Measurements from ENCODE around the gene CWF19L1.
"Not testable (repeated sequence)": the region's sequence is repeated elsewhere in the genome, so short reads cannot be mapped to it uniquely, and the experiment has no call there.

CWF19L1 gene

GRCh38 chr10:100287756-100288155, 20.3 kb upstream of the CWF19L1 start:
- no peak for ATAC-seq
- TF ChIP-seq, protein P1, sequence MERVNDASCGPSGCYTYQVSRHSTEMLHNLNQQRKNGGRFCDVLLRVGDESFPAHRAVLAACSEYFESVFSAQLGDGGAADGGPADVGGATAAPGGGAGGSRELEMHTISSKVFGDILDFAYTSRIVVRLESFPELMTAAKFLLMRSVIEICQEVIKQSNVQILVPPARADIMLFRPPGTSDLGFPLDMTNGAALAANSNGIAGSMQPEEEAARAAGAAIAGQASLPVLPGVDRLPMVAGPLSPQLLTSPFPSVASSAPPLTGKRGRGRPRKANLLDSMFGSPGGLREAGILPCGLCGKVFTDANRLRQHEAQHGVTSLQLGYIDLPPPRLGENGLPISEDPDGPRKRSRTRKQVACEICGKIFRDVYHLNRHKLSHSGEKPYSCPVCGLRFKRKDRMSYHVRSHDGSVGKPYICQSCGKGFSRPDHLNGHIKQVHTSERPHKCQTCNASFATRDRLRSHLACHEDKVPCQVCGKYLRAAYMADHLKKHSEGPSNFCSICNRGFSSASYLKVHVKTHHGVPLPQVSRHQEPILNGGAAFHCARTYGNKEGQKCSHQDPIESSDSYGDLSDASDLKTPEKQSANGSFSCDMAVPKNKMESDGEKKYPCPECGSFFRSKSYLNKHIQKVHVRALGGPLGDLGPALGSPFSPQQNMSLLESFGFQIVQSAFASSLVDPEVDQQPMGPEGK (CRISPR knock-in tag; IDR thresholded peaks at IDR 0.05; ENCODE audit: borderline replicate concordance), result no peak
- no peak for TF ChIP-seq ZFP30 (CRISPR knock-in tag; IDR thresholded peaks at IDR 0.05)
- no peak for TF ChIP-seq PPARA (CRISPR knock-in tag; IDR thresholded peaks at IDR 0.05; ENCODE audit: borderline replicate concordance)
- no peak for TF ChIP-seq ZNF565 (CRISPR knock-in tag; conservative IDR thresholded peaks at IDR 0.05; ENCODE audit: low read depth)
- no peak for TF ChIP-seq ZC3H10 (CRISPR knock-in tag; IDR thresholded peaks at IDR 0.05)
- TF ChIP-seq ZNF8 (CRISPR knock-in tag; IDR thresholded peaks at IDR 0.05), result no peak
- TF ChIP-seq BACH2 (CRISPR knock-in tag; IDR thresholded peaks at IDR 0.05; ENCODE audit: borderline replicate concordance), result no peak
- no peak for TF ChIP-seq ESRRG (CRISPR knock-in tag; IDR thresholded peaks at IDR 0.05)
- no peak for TF ChIP-seq ZNF70 (CRISPR knock-in tag; IDR thresholded peaks at IDR 0.05)
- TF ChIP-seq, protein P2, sequence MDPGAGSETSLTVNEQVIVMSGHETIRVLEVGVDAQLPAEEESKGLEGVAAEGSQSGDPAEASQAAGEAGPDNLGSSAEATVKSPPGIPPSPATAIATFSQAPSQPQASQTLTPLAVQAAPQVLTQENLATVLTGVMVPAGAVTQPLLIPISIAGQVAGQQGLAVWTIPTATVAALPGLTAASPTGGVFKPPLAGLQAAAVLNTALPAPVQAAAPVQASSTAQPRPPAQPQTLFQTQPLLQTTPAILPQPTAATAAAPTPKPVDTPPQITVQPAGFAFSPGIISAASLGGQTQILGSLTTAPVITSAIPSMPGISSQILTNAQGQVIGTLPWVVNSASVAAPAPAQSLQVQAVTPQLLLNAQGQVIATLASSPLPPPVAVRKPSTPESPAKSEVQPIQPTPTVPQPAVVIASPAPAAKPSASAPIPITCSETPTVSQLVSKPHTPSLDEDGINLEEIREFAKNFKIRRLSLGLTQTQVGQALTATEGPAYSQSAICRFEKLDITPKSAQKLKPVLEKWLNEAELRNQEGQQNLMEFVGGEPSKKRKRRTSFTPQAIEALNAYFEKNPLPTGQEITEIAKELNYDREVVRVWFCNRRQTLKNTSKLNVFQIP (CRISPR knock-in tag; IDR thresholded peaks at IDR 0.05; ENCODE audit: borderline replicate concordance, low read depth), result no peak
- TF ChIP-seq, protein P3, sequence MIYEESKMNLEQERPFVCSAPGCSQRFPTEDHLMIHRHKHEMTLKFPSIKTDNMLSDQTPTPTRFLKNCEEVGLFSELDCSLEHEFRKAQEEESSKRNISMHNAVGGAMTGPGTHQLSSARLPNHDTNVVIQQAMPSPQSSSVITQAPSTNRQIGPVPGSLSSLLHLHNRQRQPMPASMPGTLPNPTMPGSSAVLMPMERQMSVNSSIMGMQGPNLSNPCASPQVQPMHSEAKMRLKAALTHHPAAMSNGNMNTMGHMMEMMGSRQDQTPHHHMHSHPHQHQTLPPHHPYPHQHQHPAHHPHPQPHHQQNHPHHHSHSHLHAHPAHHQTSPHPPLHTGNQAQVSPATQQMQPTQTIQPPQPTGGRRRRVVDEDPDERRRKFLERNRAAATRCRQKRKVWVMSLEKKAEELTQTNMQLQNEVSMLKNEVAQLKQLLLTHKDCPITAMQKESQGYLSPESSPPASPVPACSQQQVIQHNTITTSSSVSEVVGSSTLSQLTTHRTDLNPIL (CRISPR knock-in tag; IDR thresholded peaks at IDR 0.05; ENCODE audit: low read depth), result no peak
- TF ChIP-seq, protein P4, sequence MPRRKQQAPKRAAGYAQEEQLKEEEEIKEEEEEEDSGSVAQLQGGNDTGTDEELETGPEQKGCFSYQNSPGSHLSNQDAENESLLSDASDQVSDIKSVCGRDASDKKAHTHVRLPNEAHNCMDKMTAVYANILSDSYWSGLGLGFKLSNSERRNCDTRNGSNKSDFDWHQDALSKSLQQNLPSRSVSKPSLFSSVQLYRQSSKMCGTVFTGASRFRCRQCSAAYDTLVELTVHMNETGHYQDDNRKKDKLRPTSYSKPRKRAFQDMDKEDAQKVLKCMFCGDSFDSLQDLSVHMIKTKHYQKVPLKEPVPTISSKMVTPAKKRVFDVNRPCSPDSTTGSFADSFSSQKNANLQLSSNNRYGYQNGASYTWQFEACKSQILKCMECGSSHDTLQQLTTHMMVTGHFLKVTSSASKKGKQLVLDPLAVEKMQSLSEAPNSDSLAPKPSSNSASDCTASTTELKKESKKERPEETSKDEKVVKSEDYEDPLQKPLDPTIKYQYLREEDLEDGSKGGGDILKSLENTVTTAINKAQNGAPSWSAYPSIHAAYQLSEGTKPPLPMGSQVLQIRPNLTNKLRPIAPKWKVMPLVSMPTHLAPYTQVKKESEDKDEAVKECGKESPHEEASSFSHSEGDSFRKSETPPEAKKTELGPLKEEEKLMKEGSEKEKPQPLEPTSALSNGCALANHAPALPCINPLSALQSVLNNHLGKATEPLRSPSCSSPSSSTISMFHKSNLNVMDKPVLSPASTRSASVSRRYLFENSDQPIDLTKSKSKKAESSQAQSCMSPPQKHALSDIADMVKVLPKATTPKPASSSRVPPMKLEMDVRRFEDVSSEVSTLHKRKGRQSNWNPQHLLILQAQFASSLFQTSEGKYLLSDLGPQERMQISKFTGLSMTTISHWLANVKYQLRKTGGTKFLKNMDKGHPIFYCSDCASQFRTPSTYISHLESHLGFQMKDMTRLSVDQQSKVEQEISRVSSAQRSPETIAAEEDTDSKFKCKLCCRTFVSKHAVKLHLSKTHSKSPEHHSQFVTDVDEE (CRISPR knock-in tag; IDR thresholded peaks at IDR 0.05), result no peak
- no peak for TF ChIP-seq SNAI2 (CRISPR knock-in tag; IDR thresholded peaks at IDR 0.05)
- no peak for TF ChIP-seq ISL1 (CRISPR knock-in tag; IDR thresholded peaks at IDR 0.05)
- no peak for TF ChIP-seq CSDC2 (CRISPR knock-in tag; IDR thresholded peaks at IDR 0.05)
- TF ChIP-seq, protein P5, sequence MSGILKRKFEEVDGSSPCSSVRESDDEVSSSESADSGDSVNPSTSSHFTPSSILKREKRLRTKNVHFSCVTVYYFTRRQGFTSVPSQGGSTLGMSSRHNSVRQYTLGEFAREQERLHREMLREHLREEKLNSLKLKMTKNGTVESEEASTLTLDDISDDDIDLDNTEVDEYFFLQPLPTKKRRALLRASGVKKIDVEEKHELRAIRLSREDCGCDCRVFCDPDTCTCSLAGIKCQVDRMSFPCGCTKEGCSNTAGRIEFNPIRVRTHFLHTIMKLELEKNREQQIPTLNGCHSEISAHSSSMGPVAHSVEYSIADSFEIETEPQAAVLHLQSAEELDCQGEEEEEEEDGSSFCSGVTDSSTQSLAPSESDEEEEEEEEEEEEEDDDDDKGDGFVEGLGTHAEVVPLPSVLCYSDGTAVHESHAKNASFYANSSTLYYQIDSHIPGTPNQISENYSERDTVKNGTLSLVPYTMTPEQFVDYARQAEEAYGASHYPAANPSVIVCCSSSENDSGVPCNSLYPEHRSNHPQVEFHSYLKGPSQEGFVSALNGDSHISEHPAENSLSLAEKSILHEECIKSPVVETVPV (CRISPR knock-in tag; IDR thresholded peaks at IDR 0.05), result no peak
- no peak for TF ChIP-seq GLIS3 (CRISPR knock-in tag; IDR thresholded peaks at IDR 0.05)
- no peak for TF ChIP-seq RARB (CRISPR knock-in tag; IDR thresholded peaks at IDR 0.05)

DNA sequence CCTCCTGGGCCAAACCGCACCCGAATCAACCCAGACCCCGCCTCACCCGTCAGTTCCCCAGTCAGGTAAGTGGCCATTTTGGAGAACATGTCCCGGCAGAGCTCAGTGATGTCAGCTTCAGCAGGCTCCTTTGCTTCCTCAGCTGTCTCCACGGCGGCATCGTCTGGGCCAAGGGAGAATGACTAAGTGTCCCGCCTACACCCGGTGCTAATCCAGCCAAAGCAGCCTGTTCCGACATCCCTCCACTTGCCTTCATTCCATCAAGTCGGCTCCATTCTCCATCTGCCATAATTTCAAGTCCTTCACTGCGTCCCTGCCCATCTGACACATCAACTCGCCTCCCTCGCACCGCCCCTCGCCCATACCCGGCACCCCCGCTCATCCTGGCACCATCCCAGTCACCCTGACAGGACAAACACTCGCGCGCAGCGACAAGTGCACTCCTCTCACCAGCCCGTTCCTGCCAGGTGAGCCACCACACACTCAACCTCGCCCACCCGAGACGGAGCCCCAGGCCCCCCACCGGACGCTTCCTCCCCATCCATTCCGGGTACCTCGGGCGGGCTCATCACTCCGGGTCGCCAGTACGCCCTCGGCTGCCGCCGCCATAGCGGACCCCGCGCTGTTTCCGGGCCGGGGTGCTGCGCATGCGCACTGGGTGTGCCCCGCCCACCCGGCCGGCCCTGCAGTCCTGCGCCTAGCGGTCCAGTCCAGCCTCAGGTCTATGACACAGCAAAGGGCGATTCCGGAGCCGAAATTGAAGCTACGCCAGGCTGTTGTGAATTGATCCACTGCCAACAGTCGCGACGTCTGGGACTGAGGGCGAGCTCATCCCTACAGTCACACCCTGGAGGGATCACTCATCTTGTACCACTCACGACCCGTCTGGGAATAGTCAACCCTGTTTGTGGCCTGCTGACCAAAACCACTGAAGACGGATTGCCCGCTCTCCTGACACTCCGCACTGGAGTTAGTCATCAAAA, 18.9 kb upstream of the CWF19L1 start, which contains the start of gene BLOC1S2:
Gene BLOC1S2, minus strand, starts transcription at position 630 of the 983 bp plus-strand sequence. Its CDS starts 21 bp downstream, at position 609.
- peak; percentile 97 for ATAC-seq
- TF ChIP-seq TOX (CRISPR knock-in tag; IDR thresholded peaks at IDR 0.05; ENCODE audit: borderline replicate concordance) (no peak), ZC3H10 (CRISPR knock-in tag; IDR thresholded peaks at IDR 0.05) (no peak), SNAI2 (CRISPR knock-in tag; IDR thresholded peaks at IDR 0.05) (0 out of 2 replicates have a peak, but pooled peaks have one; percentile 22), ZFP3 (CRISPR knock-in tag; IDR thresholded peaks at IDR 0.05) (no peak), ZFP30 (CRISPR knock-in tag; IDR thresholded peaks at IDR 0.05) (no peak)
- TF ChIP-seq, protein P4 (CRISPR knock-in tag; IDR thresholded peaks at IDR 0.05), result 0 out of 2 replicates have a peak, but pooled peaks have one; percentile 18

- not testable (repeated sequence) for ATAC-seq
These were observed 17.9 kb upstream of the CWF19L1 start for GRCh38 chr10:100285326-100285725.
